ENCODE results near the gene KRT31. TPM values are rescaled to one million over a fixed set of nuclear protein-coding genes. Genes with fewer than 3 reads are reported as not detected.

The KRT31 gene
- polyA plus RNA-seq, 3 donors = not detected

GRCh38 chr17:41417127-41417526 lies 19.7 kb upstream of the KRT31 start:
- no peaks in the 10 kb centered on the region for H3K9me3 Mint-ChIP-seq
- intact Hi-C loops (cut with micrococcal nuclease) = no loop called here
- peaks cover 7% of the 10 kb centered on the region for H3K4me1 Mint-ChIP-seq
- WGBS (ENCODE audit: insufficient coverage) = no CpG with 5 or more reads among the region's 6 CpGs
- no peak for DNase-seq
- Histone ChIP-seq H3K27ac (ENCODE audit: low read depth in 1 of 2, low read length in 2 of 2) (no peak overlapping the region), H3K4me2 (replicated peaks; ENCODE audit: extremely low read depth, low read length, poor library complexity, severe bottlenecking) (no peak overlapping the region), H3K4me3 (replicated peaks in 1 of 3; ENCODE audit: low read depth in 2 of 3, low read length in 3 of 3) (no peak overlapping the region), H3K9ac (ENCODE audit: insufficient read depth, low read length, poor library complexity, severe bottlenecking) (no peak overlapping the region), H3K9me3 (replicated peaks in 1 of 2; ENCODE audit: control insufficient read depth in 1 of 2, insufficient read depth in 1 of 2, low read length in 2 of 2) (no peaks in the 10 kb centered on the region), H3K4me1 (ENCODE audit: control insufficient read depth in 1 of 2, insufficient read depth in 2 of 2, low read length in 2 of 2) (peaks cover 4 to 5% of the 10 kb centered on the region in 2 donors), H3K36me3 (replicated peaks in 1 of 2; ENCODE audit: control insufficient read depth in 1 of 2, insufficient read depth in 2 of 2, low read length in 2 of 2) (no peaks in the 10 kb centered on the region), H4K20me1 (ENCODE audit: insufficient read depth, low read length) (no peaks in the 10 kb centered on the region), H3K79me2 (ENCODE audit: insufficient read depth, low read length) (no peaks in the 10 kb centered on the region), H2AFZ (ENCODE audit: insufficient read depth, low read depth, low read length, poor library complexity, severe bottlenecking) (no peak overlapping the region), H3K27me3 (ENCODE audit: control insufficient read depth in 2 of 2, insufficient read depth in 2 of 2, low read length in 2 of 2) (no peaks in the 10 kb centered on the region)
- peaks cover 7 to 10% (median 8%) of the 10 kb centered on the region in 3 donors for H3K27me3 Mint-ChIP-seq (ENCODE audit: low read depth in 3 of 3)
- TF ChIP-seq, protein P1, sequence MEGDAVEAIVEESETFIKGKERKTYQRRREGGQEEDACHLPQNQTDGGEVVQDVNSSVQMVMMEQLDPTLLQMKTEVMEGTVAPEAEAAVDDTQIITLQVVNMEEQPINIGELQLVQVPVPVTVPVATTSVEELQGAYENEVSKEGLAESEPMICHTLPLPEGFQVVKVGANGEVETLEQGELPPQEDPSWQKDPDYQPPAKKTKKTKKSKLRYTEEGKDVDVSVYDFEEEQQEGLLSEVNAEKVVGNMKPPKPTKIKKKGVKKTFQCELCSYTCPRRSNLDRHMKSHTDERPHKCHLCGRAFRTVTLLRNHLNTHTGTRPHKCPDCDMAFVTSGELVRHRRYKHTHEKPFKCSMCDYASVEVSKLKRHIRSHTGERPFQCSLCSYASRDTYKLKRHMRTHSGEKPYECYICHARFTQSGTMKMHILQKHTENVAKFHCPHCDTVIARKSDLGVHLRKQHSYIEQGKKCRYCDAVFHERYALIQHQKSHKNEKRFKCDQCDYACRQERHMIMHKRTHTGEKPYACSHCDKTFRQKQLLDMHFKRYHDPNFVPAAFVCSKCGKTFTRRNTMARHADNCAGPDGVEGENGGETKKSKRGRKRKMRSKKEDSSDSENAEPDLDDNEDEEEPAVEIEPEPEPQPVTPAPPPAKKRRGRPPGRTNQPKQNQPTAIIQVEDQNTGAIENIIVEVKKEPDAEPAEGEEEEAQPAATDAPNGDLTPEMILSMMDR (IDR thresholded peaks at IDR 0.05) = no peak
- H3K36me3 Mint-ChIP-seq = no peaks in the 10 kb centered on the region
- H3K27ac Mint-ChIP-seq = no peak overlapping the region
- no peak overlapping the region for H3K4me3 Mint-ChIP-seq

DNA sequence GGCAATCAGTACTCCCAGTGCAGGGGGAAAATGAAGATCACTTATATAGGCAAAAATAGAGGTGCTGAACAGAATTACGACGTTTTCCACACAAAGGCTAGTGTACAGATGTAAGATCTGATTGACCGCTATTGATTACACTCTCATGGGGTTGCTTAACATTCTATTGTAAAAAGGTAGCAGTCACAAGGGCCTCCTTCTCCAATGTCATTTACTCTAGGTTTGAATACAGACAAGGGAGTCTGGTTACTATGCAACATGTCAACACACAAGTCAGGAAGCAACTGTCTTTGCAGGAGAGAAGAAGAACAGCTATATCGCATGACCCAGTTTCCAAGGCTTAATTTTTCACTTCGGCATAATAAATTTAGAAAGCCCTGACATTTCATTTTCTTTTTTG lies 19.1 kb upstream of the KRT31 start:
- Histone ChIP-seq H3K36me3 (replicated peaks in 1 of 2; ENCODE audit: control insufficient read depth in 1 of 2, insufficient read depth in 2 of 2, low read length in 2 of 2) (no peaks in the 10 kb centered on the region), H2AFZ (ENCODE audit: insufficient read depth, low read depth, low read length, poor library complexity, severe bottlenecking) (no peak overlapping the region), H3K79me2 (ENCODE audit: insufficient read depth, low read length) (no peaks in the 10 kb centered on the region), H3K4me1 (ENCODE audit: control insufficient read depth in 1 of 2, insufficient read depth in 2 of 2, low read length in 2 of 2) (peaks cover 4 to 5% of the 10 kb centered on the region in 2 donors), H4K20me1 (ENCODE audit: insufficient read depth, low read length) (no peaks in the 10 kb centered on the region), H3K9me3 (replicated peaks in 1 of 2; ENCODE audit: control insufficient read depth in 1 of 2, insufficient read depth in 1 of 2, low read length in 2 of 2) (no peaks in the 10 kb centered on the region), H3K4me3 (replicated peaks in 1 of 3; ENCODE audit: low read depth in 2 of 3, low read length in 3 of 3) (no peak overlapping the region), H3K9ac (ENCODE audit: insufficient read depth, low read length, poor library complexity, severe bottlenecking) (no peak overlapping the region), H3K27me3 (ENCODE audit: control insufficient read depth in 2 of 2, insufficient read depth in 2 of 2, low read length in 2 of 2) (no peaks in the 10 kb centered on the region), H3K4me2 (replicated peaks; ENCODE audit: extremely low read depth, low read length, poor library complexity, severe bottlenecking) (no peak overlapping the region), H3K27ac (ENCODE audit: low read depth in 1 of 2, low read length in 2 of 2) (no peak overlapping the region)
- Mint-ChIP-seq H3K27ac (no peak overlapping the region), H3K27me3 (ENCODE audit: low read depth in 3 of 3) (peaks cover 7 to 11% (median 8%) of the 10 kb centered on the region in 3 donors), H3K36me3 (no peaks in the 10 kb centered on the region), H3K4me1 (peaks cover 7% of the 10 kb centered on the region), H3K9me3 (no peaks in the 10 kb centered on the region), H3K4me3 (no peak overlapping the region)
- no peak for DNase-seq
- WGBS (ENCODE audit: insufficient coverage) = no CpG with 5 or more reads among the region's 5 CpGs
- intact Hi-C loops (cut with micrococcal nuclease) = no loop called here
- TF ChIP-seq, protein P1 (IDR thresholded peaks at IDR 0.05) = no peak
